GM06990 (cell line): ENCODE results near the gene ZBTB22.
"Not testable (repeated sequence)": the region's sequence is repeated elsewhere in the genome, so short reads cannot be mapped to it uniquely, and the experiment has no call there.

Experiments used
- DNase-seq: peaks from one replicate; pipeline ENCODE4 v3.0.0-alpha.2; 2011; ENCODE audit not compliant: insufficient read length; ENCODE audit errors: extremely low read depth
- H3K27me3 ChIP-seq: replicated peaks from 2 replicates; pipeline ENCODE4 v1.6.0; 2011; ENCODE audit warnings: low read length; ENCODE audit not compliant: control insufficient read depth, insufficient read depth
- H3K36me3 ChIP-seq: 2 replicates; pipeline ENCODE4 v1.5.1; 2011; ENCODE audit warnings: low read length; ENCODE audit not compliant: control insufficient read depth, insufficient read depth
- H3K4me3 ChIP-seq: replicated peaks from 2 replicates; pipeline ENCODE4 v1.5.1; 2011; ENCODE audit warnings: low read depth, mild to moderate bottlenecking, control low read depth, low read length
- TF ChIP-seq, protein P1 (sequence below): IDR thresholded peaks from 2 replicates; pipeline ENCODE4 v1.5.1; 2011; ENCODE audit warnings: low read length, control low read depth, mild to moderate bottlenecking, inconsistent platforms; ENCODE audit not compliant: insufficient read depth, poor library complexity, severe bottlenecking

ZBTB22 gene

GRCh38 chr6:33356295-33356694 is 38.8 kb upstream of the ZBTB22 start:
- H3K4me3 ChIP-seq = no peak overlapping the region
- no peak for DNase-seq
- TF ChIP-seq, protein P1, sequence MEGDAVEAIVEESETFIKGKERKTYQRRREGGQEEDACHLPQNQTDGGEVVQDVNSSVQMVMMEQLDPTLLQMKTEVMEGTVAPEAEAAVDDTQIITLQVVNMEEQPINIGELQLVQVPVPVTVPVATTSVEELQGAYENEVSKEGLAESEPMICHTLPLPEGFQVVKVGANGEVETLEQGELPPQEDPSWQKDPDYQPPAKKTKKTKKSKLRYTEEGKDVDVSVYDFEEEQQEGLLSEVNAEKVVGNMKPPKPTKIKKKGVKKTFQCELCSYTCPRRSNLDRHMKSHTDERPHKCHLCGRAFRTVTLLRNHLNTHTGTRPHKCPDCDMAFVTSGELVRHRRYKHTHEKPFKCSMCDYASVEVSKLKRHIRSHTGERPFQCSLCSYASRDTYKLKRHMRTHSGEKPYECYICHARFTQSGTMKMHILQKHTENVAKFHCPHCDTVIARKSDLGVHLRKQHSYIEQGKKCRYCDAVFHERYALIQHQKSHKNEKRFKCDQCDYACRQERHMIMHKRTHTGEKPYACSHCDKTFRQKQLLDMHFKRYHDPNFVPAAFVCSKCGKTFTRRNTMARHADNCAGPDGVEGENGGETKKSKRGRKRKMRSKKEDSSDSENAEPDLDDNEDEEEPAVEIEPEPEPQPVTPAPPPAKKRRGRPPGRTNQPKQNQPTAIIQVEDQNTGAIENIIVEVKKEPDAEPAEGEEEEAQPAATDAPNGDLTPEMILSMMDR = no peak
- H3K27me3 ChIP-seq = no peaks in the 10 kb centered on the region; the same call in 1 of the 2 replicates
- H3K36me3 ChIP-seq = no peaks in the 10 kb centered on the region

DNA sequence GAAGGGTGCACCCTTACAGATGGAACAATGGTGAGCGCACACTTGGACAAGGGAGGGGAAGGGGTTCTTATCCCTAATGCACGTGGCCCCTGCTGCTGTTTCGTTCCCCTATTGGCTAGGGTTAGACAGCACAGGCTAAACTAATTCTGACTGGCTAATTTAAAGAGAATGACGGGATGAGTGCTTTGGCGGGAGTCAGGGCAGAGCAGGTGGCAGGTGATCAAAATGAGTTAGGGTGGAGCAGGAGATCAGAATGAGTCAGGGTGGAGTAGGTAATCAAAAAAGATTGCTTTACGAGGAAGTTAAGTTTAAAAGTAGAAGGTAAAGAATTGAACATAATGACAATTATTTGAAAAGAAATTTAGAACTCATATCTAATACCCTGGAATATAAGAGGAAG is 38.3 kb upstream of the ZBTB22 start:
- H3K36me3 ChIP-seq, H3K27me3 ChIP-seq, DNase-seq, H3K4me3 ChIP-seq: not testable (repeated sequence)

DNA sequence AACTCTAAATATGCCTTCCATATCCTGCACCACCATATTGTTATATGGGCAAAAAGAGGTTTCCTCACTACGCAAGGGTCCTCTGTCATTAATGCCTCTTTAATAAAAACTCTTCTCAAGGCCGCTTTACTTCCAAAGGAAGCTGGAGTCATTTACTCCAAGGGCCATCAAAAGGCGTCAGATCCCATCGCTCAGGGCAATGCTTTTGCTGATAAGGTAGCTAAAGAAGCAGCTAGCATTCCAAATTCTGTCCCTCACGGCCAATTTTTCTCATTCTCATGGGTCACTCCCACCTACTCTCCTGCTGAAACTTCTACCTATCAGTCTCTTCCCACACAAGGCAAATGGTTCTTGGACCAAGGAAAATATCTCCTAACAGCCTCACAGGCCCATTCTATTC is 30.3 kb upstream of the ZBTB22 start:
- no peaks in the 10 kb centered on the region for H3K36me3 ChIP-seq
- TF ChIP-seq, protein P1 = no peak
- no peaks in the 10 kb centered on the region for H3K27me3 ChIP-seq
- DNase-seq = no peak
- H3K4me3 ChIP-seq = no peak overlapping the region

DNA sequence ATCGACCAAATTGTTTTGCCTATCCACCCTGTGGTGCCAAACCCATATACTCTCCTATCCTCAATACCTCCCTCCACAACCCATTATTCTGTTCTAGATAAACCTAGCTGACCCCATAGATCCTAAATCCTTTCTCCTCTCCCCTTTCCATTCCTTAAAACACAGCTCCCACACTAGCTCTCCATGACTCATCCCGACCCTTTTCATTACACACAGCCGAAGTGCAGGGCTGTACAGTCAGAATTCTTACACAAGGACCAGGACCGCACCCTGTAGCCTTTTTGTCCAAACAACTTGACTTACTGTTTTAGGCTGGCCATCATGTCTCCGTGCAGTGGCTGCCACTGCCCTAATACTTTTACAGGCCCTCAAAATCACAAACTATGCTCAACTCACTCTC is 29.4 kb upstream of the ZBTB22 start:
- not testable (repeated sequence) for H3K36me3 ChIP-seq, H3K4me3 ChIP-seq, DNase-seq

GRCh38 chr6:33344701-33345697 is 27.5 kb upstream of the ZBTB22 start:
- no peak for DNase-seq
- TF ChIP-seq, protein P1 = peak; percentile 60

More for the DNA sequence above, 29.4 kb upstream of the ZBTB22 start:
- H3K27me3 ChIP-seq = not testable (repeated sequence)

GRCh38 chr6:33343953-33344611 is 26.5 kb upstream of the ZBTB22 start:
- no peaks in the 10 kb centered on the region for H3K27me3 ChIP-seq
- no peaks in the 10 kb centered on the region for H3K36me3 ChIP-seq
- H3K4me3 ChIP-seq = no peak overlapping the region
- TF ChIP-seq, protein P1 = no peak
- DNase-seq = no peak

More at GRCh38 chr6:33344701-33345697, 27.5 kb upstream of the ZBTB22 start:
- H3K4me3 ChIP-seq = peak overlapping the region; percentile 18; the same call in 1 of the 2 replicates
- H3K36me3 ChIP-seq = no peaks in the 10 kb centered on the region
- no peaks in the 10 kb centered on the region for H3K27me3 ChIP-seq

DNA sequence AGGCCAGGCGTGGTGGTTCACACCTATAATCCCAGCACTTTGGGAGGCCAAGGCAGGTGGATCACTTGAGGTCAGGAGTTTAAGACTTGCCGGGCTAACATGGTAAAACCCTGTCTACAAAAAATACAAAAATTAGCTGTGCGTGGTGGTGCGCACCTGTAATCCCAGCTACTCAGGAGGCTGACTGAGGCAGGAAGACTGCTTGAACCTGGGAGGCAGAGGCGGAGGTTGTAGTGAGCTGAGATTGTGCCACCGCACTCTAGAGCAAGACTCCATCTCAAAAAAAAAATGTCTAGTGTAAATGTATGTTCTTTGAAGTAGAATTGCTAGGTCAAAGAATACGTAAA is 26.0 kb upstream of the ZBTB22 start:
- H3K36me3 ChIP-seq, H3K27me3 ChIP-seq, H3K4me3 ChIP-seq, DNase-seq: not testable (repeated sequence)
